ENCODE results near the gene ALDH1L2. TPM values are rescaled to one million over a fixed set of nuclear protein-coding genes. Genes with fewer than 3 reads are reported as not detected.
"Not testable (repeated sequence)": the region's sequence is repeated elsewhere in the genome, so short reads cannot be mapped to it uniquely, and the experiment has no call there.

Gene ALDH1L2
- total RNA-seq, result 10 to 100 TPM; 25.1 to 56.8 TPM
- long read RNA-seq, donor 1, partial matches to known transcripts, result 3 of 12 reads
- long read RNA-seq, donor 1, other reads (novel, unspliced or antisense), result 9 of 12 reads
- long read RNA-seq, donor 2, partial matches to known transcripts, result 16 of 18 reads
- long read RNA-seq, donor 2, other reads (novel, unspliced or antisense), result 2 of 18 reads

GRCh38 chr12:105084251-105085250, at the start of gene ALDH1L2:
TSS of gene ALDH1L2 (minus strand) at chr12:105084458. CDS start at chr12:105084436, 22 bp downstream.
- intact Hi-C loops (cut with DNase I), result no loop called here

GRCh38 chr12:105120551-105120950, 36.3 kb upstream of the ALDH1L2 start:
- DNase-seq (ENCODE audit: low spot score), result no peak
- intact Hi-C loops (cut with DNase I), result no loop called here

More at GRCh38 chr12:105084251-105085250, at the start of gene ALDH1L2:
- peak; percentile 97 for DNase-seq (ENCODE audit: low spot score)

GRCh38 chr12:105116969-105117368, 32.7 kb upstream of the ALDH1L2 start:
- no peak for DNase-seq (ENCODE audit: low spot score)
- intact Hi-C loops (cut with DNase I), result no loop called here

GRCh38 chr12:105113094-105113493, 28.8 kb upstream of the ALDH1L2 start:
- intact Hi-C loops (cut with DNase I), result no loop called here
- no peak for DNase-seq (ENCODE audit: low spot score)

- intact Hi-C loops (cut with DNase I), result no loop called here
Observed at GRCh38 chr12:105110851-105111250, 26.6 kb upstream of the ALDH1L2 start.

GRCh38 chr12:105109465-105110212, 25.4 kb upstream of the ALDH1L2 start:
- intact Hi-C loops (cut with DNase I), result no loop called here
- DNase-seq (ENCODE audit: low spot score), result no peak

More at GRCh38 chr12:105110851-105111250, 26.6 kb upstream of the ALDH1L2 start:
- DNase-seq (ENCODE audit: low spot score), result no peak

GRCh38 chr12:105107494-105108371, 23.5 kb upstream of the ALDH1L2 start, which contains the start of gene WASHC4:
TSS of gene WASHC4 (plus strand) at chr12:105107731. CDS start at chr12:105107801, 70 bp downstream.
- DNase-seq (ENCODE audit: low spot score), result peak; percentile 99
- intact Hi-C loops (cut with DNase I), result no loop called here

GRCh38 chr12:105107171-105107493, 22.9 kb upstream of the ALDH1L2 start:
- intact Hi-C loops (cut with DNase I), result no loop called here
- no peak for DNase-seq (ENCODE audit: low spot score)

GRCh38 chr12:105106621-105107020, 22.4 kb upstream of the ALDH1L2 start:
- intact Hi-C loops (cut with DNase I), result no loop called here
- DNase-seq (ENCODE audit: low spot score), result no peak

GRCh38 chr12:105104762-105105161, 20.5 kb upstream of the ALDH1L2 start:
- intact Hi-C loops (cut with DNase I), result no loop called here
- no peak for DNase-seq (ENCODE audit: low spot score)

GRCh38 chr12:105102673-105103072, 18.4 kb upstream of the ALDH1L2 start:
- DNase-seq (ENCODE audit: low spot score), result no peak
- intact Hi-C loops (cut with DNase I), result no loop called here

- no peak for DNase-seq (ENCODE audit: low spot score)
- intact Hi-C loops (cut with DNase I), result no loop called here
Observed at GRCh38 chr12:105100998-105101397, 16.7 kb upstream of the ALDH1L2 start.

- DNase-seq (ENCODE audit: low spot score), result no peak
- intact Hi-C loops (cut with DNase I), result no loop called here
Observed at GRCh38 chr12:105100207-105100985, 16.1 kb upstream of the ALDH1L2 start.

- intact Hi-C loops (cut with DNase I), result no loop called here
- DNase-seq (ENCODE audit: low spot score), result no peak
Observed at GRCh38 chr12:105099356-105099755, 15.1 kb upstream of the ALDH1L2 start.

GRCh38 chr12:105095338-105095737, 11.1 kb upstream of the ALDH1L2 start:
- DNase-seq (ENCODE audit: low spot score); intact Hi-C loops (cut with DNase I): not testable (repeated sequence)

- intact Hi-C loops (cut with DNase I), result no loop called here
- no peak for DNase-seq (ENCODE audit: low spot score)
Observed at GRCh38 chr12:105092336-105092735, 8.1 kb upstream of the ALDH1L2 start.

GRCh38 chr12:105091476-105092206, 7.4 kb upstream of the ALDH1L2 start:
- DNase-seq (ENCODE audit: low spot score), result no peak
- intact Hi-C loops (cut with DNase I), result no loop called here

Measured in posterior vena cava (tissue), 2 donors.